Measurements from ENCODE around the gene SLC5A1. TPM values are rescaled to one million over a fixed set of nuclear protein-coding genes. Genes with fewer than 3 reads are reported as not detected.
A peak's percentile ranks its signal among the peaks of the same experiment; 100 is the strongest.

Gene SLC5A1
- total RNA-seq, 1 donor from 2014 or later, result 1.3 TPM

DNA sequence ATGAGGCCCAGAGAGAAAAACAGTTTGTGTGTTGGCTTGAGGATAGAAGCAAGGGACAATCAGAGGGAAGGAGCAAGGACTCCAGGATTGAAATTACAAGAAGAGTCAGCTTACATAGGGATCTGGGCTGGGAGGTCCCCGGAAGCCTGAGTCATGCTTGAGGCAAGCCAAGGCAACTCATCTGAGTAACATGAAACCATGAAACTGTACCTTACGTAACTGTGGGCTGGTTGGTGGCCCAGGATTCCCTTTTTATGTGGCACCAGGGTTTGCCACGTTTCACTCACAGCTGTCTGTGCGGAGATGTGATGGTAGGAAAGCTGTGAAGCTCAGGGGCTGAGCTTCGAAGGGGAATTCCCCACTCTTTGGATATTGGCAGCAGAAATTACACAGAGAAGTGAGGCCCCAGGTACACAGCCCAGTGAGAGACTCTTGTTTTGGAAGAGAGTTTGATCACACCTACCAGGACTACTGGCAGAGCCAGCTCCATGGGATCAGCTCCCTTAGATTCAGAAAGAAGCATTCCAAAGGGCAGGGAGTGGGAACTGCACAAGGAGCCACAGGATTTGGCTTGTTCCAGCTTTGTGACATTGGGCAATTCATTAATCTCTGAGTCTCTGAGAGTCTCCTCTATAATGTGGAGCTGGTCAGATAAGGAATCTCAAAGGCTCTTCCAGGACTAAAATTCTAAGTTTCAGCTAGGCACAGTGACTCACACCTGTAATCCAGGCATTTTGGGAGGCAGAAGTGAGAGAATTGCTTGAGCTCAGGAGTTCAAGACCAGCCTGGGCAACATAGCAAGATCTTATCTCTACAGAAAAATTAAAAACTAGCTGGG is 7.8 kb downstream of the SLC5A1 start:
- ATAC-seq, result peak; percentile 71
- DNase-seq, result no peak
- H3K27me3 ChIP-seq, result no peaks in the 10 kb centered on the region
- no peaks in the 10 kb centered on the region for H3K9me3 ChIP-seq
- intact Hi-C loops (cut with DNase I), result no loop called here
- no peaks in the 10 kb centered on the region for H3K36me3 ChIP-seq
- no peak overlapping the region for H3K4me3 ChIP-seq
- H3K4me1 ChIP-seq, result no peaks in the 10 kb centered on the region
- TF ChIP-seq CTCF (IDR thresholded peaks at IDR 0.05), result no peak
- H3K27ac ChIP-seq, result no peak overlapping the region

DNA sequence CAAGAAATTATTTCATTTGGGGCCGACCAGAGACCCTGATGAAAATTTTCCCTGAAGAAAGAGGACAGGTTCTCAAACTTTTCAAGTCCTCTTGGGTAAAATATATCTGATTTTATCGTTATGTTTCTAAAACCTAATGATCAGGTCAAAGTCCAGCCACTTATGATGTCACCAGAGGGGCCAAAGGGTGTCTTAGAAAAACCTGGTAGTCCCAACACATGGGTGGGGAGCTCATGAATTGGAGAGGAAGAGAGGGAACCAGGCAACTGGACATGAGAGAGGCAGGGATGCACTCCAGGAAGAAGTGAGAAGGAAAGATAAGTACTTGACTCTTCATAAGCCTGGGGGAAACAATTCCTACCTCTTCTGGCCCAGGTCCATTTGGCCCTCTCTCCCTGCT is 9.2 kb downstream of the SLC5A1 start:
- intact Hi-C loops (cut with DNase I), result no loop called here
- ATAC-seq, result no peak
- Histone ChIP-seq H3K36me3 (no peaks in the 10 kb centered on the region), H3K4me1 (no peaks in the 10 kb centered on the region), H3K4me3 (no peak overlapping the region), H3K27ac (no peak overlapping the region), H3K9me3 (no peaks in the 10 kb centered on the region), H3K27me3 (no peaks in the 10 kb centered on the region)
- no peak for TF ChIP-seq CTCF (IDR thresholded peaks at IDR 0.05)
- no peak for DNase-seq

DNA sequence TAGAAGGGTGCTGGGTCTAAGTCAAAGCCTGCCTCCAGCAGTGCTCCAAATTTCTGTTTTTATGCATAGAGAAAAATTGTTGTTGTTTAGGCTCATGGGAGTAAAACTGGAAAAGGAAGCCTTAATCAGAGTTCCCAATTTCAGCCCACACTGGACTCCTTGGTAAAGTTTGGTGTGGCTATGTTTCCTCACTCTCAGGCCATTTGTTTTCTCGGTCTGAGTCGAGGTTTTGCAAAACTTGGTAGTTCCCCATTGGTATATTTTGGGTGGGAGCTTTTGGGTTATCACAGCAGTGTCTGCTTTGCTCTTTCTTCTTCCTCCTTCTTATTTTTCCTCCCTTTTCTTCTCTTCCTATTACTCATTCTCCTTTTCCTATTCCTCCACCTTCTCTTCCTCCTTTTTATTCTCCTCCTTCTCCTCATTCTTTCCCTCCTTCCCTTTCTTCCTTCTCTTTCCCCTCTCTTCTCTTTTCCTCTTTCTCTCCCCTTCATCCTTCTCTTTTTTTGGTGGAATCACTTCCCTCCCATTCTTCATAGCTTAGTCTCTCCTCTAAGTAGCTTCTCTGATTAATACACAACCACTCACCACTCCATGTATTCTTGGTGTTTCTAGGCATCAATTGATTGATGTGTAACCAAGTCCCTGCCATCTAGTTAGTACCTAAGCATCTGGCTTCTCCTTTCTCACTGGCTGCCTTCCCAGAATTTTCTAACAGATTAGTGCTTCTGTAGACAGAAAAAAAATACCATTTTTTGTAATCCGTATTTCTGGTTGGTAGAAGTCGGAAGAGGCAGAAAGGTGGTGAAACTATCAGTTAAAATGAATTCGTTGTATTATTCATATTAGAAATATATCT is 10.1 kb downstream of the SLC5A1 start:
- intact Hi-C loops (cut with DNase I), result no loop called here
- DNase-seq (no peak), ATAC-seq (no peak)
- Histone ChIP-seq H3K4me1 (no peaks in the 10 kb centered on the region), H3K4me3 (no peak overlapping the region), H3K27me3 (no peaks in the 10 kb centered on the region), H3K9me3 (no peaks in the 10 kb centered on the region), H3K36me3 (no peaks in the 10 kb centered on the region), H3K27ac (no peak overlapping the region)
- no peak for TF ChIP-seq CTCF (IDR thresholded peaks at IDR 0.05)

DNA sequence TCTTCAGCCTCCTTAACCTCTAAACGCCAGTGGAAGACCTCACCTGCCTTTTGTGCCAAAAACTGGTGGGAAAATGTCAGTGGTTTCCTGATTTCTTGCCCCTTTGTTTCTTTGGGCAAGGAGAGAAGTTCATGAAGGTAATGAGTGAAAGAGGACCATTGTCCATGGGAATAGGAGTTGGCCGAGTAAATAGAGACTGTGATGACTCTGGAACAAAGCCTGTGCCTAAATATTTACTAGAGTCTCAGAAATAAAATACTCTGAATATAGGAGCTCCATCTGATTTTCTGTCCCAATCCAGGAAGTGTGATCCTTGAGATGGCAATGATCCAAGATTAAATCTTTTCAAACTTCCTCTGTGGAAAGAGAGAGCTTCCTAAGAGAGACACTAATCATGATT is 12.0 kb downstream of the SLC5A1 start:
- Histone ChIP-seq H3K4me1 (no peaks in the 10 kb centered on the region), H3K27ac (no peak overlapping the region), H3K9me3 (no peaks in the 10 kb centered on the region), H3K4me3 (no peak overlapping the region), H3K27me3 (no peaks in the 10 kb centered on the region), H3K36me3 (no peaks in the 10 kb centered on the region)
- DNase-seq, result no peak
- intact Hi-C loops (cut with DNase I), result no loop called here
- ATAC-seq, result no peak
- no peak for TF ChIP-seq CTCF (IDR thresholded peaks at IDR 0.05)

DNA sequence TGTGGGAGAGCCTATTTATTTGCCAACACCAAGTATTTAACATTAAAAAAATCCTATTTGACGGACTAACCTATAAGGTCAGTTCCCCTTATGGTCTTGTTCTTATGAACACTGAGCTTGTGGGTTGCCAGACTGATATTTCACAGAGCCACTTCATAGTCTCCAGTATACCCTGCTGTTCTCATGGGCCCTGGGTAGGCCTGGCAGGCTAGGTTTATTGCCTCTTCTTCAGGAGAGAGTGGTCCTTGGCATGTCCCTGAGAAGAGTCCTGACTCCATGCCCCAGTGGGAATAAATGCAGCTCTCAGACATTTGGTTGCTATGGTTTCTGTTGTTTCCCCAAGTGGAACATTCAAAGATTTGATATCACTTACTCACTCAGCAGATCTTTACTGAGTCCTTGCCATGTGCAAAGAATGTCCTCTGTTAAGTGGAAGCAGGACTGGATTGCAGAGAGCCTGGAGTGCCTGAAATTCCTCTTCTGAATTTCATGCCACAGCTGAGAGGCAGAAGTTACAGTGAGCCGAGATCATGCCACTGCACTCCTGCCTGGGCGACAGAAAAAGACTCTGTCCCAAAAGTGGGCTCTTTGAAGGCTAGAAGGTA is 15.7 kb downstream of the SLC5A1 start:
- H3K27me3 ChIP-seq, result no peaks in the 10 kb centered on the region
- intact Hi-C loops (cut with DNase I), result no loop called here
- no peak overlapping the region for H3K4me3 ChIP-seq
- H3K9me3 ChIP-seq, result no peaks in the 10 kb centered on the region
- DNase-seq, result no peak
- ATAC-seq, result peak; percentile 85
- H3K4me1 ChIP-seq, result no peaks in the 10 kb centered on the region
- TF ChIP-seq CTCF (IDR thresholded peaks at IDR 0.05), result no peak
- H3K36me3 ChIP-seq, result no peaks in the 10 kb centered on the region
- H3K27ac ChIP-seq, result peak overlapping the region; percentile 42

Measured in upper lobe of right lung (tissue), 1 donor.